B cell (primary cell): ENCODE data around the gene PRRX1.

ENCODE experiments used
- CTCF ChIP-seq: fragments of 200-600 bp; IDR thresholded peaks from one replicate; pipeline ENCODE4 v1.8.0; 2022; ENCODE audit warnings: antibody characterized with exemption, mild to moderate bottlenecking
- EZH2 ChIP-seq: IDR thresholded peaks from 2 replicates; pipeline ENCODE4 v1.6.1; 2012; ENCODE audit warnings: borderline replicate concordance, low read depth, mild to moderate bottlenecking, moderate library complexity, low read length; ENCODE audit not compliant: insufficient read depth, poor library complexity, severe bottlenecking

GRCh38 chr1:170668209-170669106 lies 4.5 kb downstream of the PRRX1 start:
- TF ChIP-seq CTCF = no peak
- TF ChIP-seq EZH2 = no peak
